Natural killer cell (primary cell): ENCODE data around the gene DENND1A. TPM values are rescaled to one million over a fixed set of nuclear protein-coding genes. Genes with fewer than 3 reads are reported as not detected.

Source experiments
- ATAC-seq, 3 donors: fragments of 150-1000 bp in 2 of 3; fragments of 200-7000 bp in 1 of 3; cut with Tn5 transposase; 1 replicate in 1 of 3; 2 replicates in 2 of 3; pipeline ENCODE4 v1.10.0; 2021; ENCODE audit warnings: mild to moderate bottlenecking in 2 of 3, moderate library complexity in 2 of 3
- DNase-seq, 2 donors: peaks; one replicate each; pipeline versions ENCODE4 v3.0.0 to v3.0.0-alpha.2; 2013 to 2021; ENCODE audit warnings: mixed read lengths in 1 of 2
- H3K27ac ChIP-seq: one replicate; pipeline ENCODE4 v1.5.1; 2013; ENCODE audit warnings: mild to moderate bottlenecking, low read length
- H3K27me3 ChIP-seq: one replicate; pipeline ENCODE4 v1.6.1; 2013; ENCODE audit warnings: low read length; ENCODE audit not compliant: control insufficient read depth, insufficient read depth
- H3K36me3 ChIP-seq: one replicate; pipeline ENCODE4 v1.6.1; 2013; ENCODE audit warnings: low read length; ENCODE audit not compliant: control insufficient read depth, insufficient read depth
- H3K4me1 ChIP-seq: one replicate; pipeline ENCODE4 v1.6.1; 2013; ENCODE audit warnings: low read length; ENCODE audit not compliant: control insufficient read depth, insufficient read depth
- H3K4me3 ChIP-seq: one replicate; pipeline ENCODE4 v1.5.1; 2013; ENCODE audit warnings: low read length
- H3K9me3 ChIP-seq: one replicate; pipeline ENCODE4 v1.6.1; 2013; ENCODE audit warnings: low read length; ENCODE audit not compliant: control insufficient read depth, insufficient read depth
- H3K27ac Mint-ChIP-seq, 2 donors: one replicate each; pipeline ENCODE4 v1.8.0; 2022; ENCODE audit warnings: mild to moderate bottlenecking in 2 of 2, mixed read lengths in 2 of 2, moderate library complexity in 1 of 2
- H3K27me3 Mint-ChIP-seq, 2 donors: one replicate each; pipeline ENCODE4 v1.8.0; 2022; ENCODE audit warnings: low read depth in 2 of 2, mixed read lengths in 2 of 2
- H3K36me3 Mint-ChIP-seq: one replicate; pipeline ENCODE4 v1.8.0; 2022; ENCODE audit warnings: mixed read lengths
- H3K4me1 Mint-ChIP-seq, 2 donors: one replicate each; pipeline ENCODE4 v1.8.0; 2022; ENCODE audit warnings: mixed read lengths in 2 of 2
- H3K4me3 Mint-ChIP-seq: one replicate; pipeline ENCODE4 v1.8.0; 2022; ENCODE audit warnings: mild to moderate bottlenecking, moderate library complexity, mixed read lengths
- H3K9me3 Mint-ChIP-seq, 2 donors: one replicate each; pipeline ENCODE4 v1.8.0; 2022; ENCODE audit warnings: mixed read lengths in 2 of 2
- CTCF ChIP-seq: fragments of 200-600 bp; IDR thresholded peaks from one replicate; pipeline ENCODE4 v1.8.0; 2022; ENCODE audit warnings: antibody characterized with exemption
- WGBS: methylation state at CpG from one replicate; pipeline ENCODE4 v1.1.7; 2013; ENCODE audit warnings: missing lambda C conversion rate; ENCODE audit not compliant: insufficient coverage; 5-methylcytosine and 5-hydroxymethylcytosine counted together
- intact Hi-C: fragments of 100-400 bp; cut with micrococcal nuclease; formaldehyde crosslinking; loops from one replicate; pipeline ENCODE4 v1.14.2; 2022
- total RNA-seq, 4 donors: library from RNA; stranded (reverse); fragments of 120-200 nt in 1 of 4; gene quantifications; one replicate each; pipeline versions ENCODE4 v1.2.3 to v1.2.4, GENCODE V29; 2013 to 2022

The DENND1A gene
- total RNA-seq, 3 donors from 2014 or later (not counting 1 experiment from before 2014, with no cell fraction given) = 27.8 to 37.6 (median 30.9) TPM

- no peak overlapping the region for H3K27ac Mint-ChIP-seq
- ATAC-seq (no peak), DNase-seq (no peak)
- H3K9me3 Mint-ChIP-seq = no peaks in the 10 kb centered on the region
- H3K36me3 Mint-ChIP-seq = no peaks in the 10 kb centered on the region
- Histone ChIP-seq H3K4me3 (no peak overlapping the region), H3K9me3 (no peaks in the 10 kb centered on the region), H3K27me3 (no peaks in the 10 kb centered on the region), H3K36me3 (peaks cover 2% of the 10 kb centered on the region), H3K4me1 (no peaks in the 10 kb centered on the region), H3K27ac (no peak overlapping the region)
- WGBS = 81% methylated on average over 8 of the region's 9 CpGs
- no peak for TF ChIP-seq CTCF
- no peak overlapping the region for H3K4me3 Mint-ChIP-seq
- H3K27me3 Mint-ChIP-seq = no peaks in the 10 kb centered on the region
- H3K4me1 Mint-ChIP-seq = no peaks in the 10 kb centered on the region
- intact Hi-C loops = no loop called here
Observed at GRCh38 chr9:123608104-123608503, 321.8 kb downstream of the DENND1A start.

- Histone ChIP-seq H3K36me3 (peaks cover 2% of the 10 kb centered on the region), H3K27me3 (no peaks in the 10 kb centered on the region), H3K4me1 (no peaks in the 10 kb centered on the region), H3K4me3 (no peak overlapping the region), H3K27ac (no peak overlapping the region), H3K9me3 (no peaks in the 10 kb centered on the region)
- ATAC-seq (no peak), DNase-seq (no peak)
- no peak overlapping the region for H3K27ac Mint-ChIP-seq
- no peaks in the 10 kb centered on the region for H3K4me1 Mint-ChIP-seq
- intact Hi-C loops = no loop called here
- H3K9me3 Mint-ChIP-seq = no peaks in the 10 kb centered on the region
- no peaks in the 10 kb centered on the region for H3K27me3 Mint-ChIP-seq
- H3K36me3 Mint-ChIP-seq = no peaks in the 10 kb centered on the region
- no peak overlapping the region for H3K4me3 Mint-ChIP-seq
- TF ChIP-seq CTCF = no peak
- WGBS = 90% methylated on average over 2 of the region's 2 CpGs
Observed at GRCh38 chr9:123607479-123607878, 322.4 kb downstream of the DENND1A start.

GRCh38 chr9:123606141-123606540 lies 323.8 kb downstream of the DENND1A start:
- no peaks in the 10 kb centered on the region for H3K4me1 Mint-ChIP-seq
- no peak overlapping the region for H3K4me3 Mint-ChIP-seq
- H3K4me1 ChIP-seq = no peaks in the 10 kb centered on the region
- H3K9me3 ChIP-seq = no peaks in the 10 kb centered on the region
- TF ChIP-seq CTCF = no peak
- H3K4me3 ChIP-seq = no peak overlapping the region
- ATAC-seq (no peak), DNase-seq (no peak)
- 96% methylated on average over 5 of the region's 5 CpGs for WGBS
- H3K27ac ChIP-seq = no peak overlapping the region
- H3K27me3 Mint-ChIP-seq = no peaks in the 10 kb centered on the region
- H3K27ac Mint-ChIP-seq = no peak overlapping the region
- no peaks in the 10 kb centered on the region for H3K9me3 Mint-ChIP-seq
- no peaks in the 10 kb centered on the region for H3K36me3 Mint-ChIP-seq
- H3K36me3 ChIP-seq = peaks cover 2% of the 10 kb centered on the region
- H3K27me3 ChIP-seq = no peaks in the 10 kb centered on the region
- intact Hi-C loops = no loop called here

GRCh38 chr9:123605286-123605685 lies 324.6 kb downstream of the DENND1A start:
- Mint-ChIP-seq H3K27ac (no peak overlapping the region), H3K4me1 (no peaks in the 10 kb centered on the region), H3K9me3 (no peaks in the 10 kb centered on the region), H3K4me3 (no peak overlapping the region), H3K36me3 (no peaks in the 10 kb centered on the region), H3K27me3 (no peaks in the 10 kb centered on the region)
- DNase-seq (no peak), ATAC-seq (no peak)
- H3K27ac ChIP-seq = no peak overlapping the region
- no peaks in the 10 kb centered on the region for H3K27me3 ChIP-seq
- peaks cover 2% of the 10 kb centered on the region for H3K36me3 ChIP-seq
- H3K4me1 ChIP-seq = no peaks in the 10 kb centered on the region
- WGBS = 80% methylated on average over 5 of the region's 5 CpGs
- no peaks in the 10 kb centered on the region for H3K9me3 ChIP-seq
- H3K4me3 ChIP-seq = no peak overlapping the region
- intact Hi-C loops = no loop called here
- TF ChIP-seq CTCF = no peak
